GM12865 (cell line): ENCODE results near the gene IL12RB1.

Experiments
- DNase-seq: peaks from one replicate; pipeline ENCODE4 v3.0.0; 2010; ENCODE audit warnings: low read depth
- H3K4me3 ChIP-seq: 2 replicates; pipeline ENCODE4 v1.5.1; 2011; ENCODE audit warnings: mild to moderate bottlenecking, low read depth, low read length, control low read depth
- TF ChIP-seq, protein P1 (sequence below): IDR thresholded peaks from 2 replicates; pipeline ENCODE4 v1.5.1; 2011; ENCODE audit warnings: low read length, control low read depth, low read depth, inconsistent platforms; ENCODE audit not compliant: insufficient read depth; ENCODE audit errors: missing control alignments

Gene IL12RB1

DNA sequence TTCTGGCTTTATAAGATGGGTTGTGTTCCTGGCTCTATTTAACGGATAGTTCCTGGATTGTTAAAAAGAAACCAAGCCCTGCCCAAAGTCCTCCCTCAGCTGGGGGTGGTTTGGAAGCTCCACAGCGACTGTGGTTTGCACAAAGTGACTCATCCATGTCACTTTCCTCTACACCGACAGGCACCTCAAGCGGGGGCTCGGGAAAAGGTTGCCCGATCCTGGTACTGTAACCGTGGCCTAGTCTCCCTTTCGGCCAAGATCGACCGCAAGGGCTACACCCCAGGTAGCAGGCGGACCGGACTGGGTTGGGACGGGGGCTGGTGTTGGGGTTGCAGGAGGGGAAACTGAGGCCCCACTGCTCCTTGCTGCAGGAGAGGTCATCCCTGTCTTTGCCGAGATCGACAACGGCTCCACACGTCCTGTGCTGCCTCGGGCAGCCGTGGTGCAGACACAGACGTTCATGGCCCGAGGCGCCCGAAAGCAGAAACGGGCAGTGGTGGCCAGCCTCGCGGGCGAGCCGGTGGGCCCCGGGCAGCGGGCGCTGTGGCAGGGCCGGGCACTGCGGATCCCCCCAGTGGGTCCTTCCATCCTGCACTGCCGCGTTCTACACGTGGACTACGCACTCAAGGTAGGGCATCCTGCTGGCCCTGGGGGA is 77.2 kb downstream of the IL12RB1 start:
- no peak overlapping the region for H3K4me3 ChIP-seq
- TF ChIP-seq, protein P1, sequence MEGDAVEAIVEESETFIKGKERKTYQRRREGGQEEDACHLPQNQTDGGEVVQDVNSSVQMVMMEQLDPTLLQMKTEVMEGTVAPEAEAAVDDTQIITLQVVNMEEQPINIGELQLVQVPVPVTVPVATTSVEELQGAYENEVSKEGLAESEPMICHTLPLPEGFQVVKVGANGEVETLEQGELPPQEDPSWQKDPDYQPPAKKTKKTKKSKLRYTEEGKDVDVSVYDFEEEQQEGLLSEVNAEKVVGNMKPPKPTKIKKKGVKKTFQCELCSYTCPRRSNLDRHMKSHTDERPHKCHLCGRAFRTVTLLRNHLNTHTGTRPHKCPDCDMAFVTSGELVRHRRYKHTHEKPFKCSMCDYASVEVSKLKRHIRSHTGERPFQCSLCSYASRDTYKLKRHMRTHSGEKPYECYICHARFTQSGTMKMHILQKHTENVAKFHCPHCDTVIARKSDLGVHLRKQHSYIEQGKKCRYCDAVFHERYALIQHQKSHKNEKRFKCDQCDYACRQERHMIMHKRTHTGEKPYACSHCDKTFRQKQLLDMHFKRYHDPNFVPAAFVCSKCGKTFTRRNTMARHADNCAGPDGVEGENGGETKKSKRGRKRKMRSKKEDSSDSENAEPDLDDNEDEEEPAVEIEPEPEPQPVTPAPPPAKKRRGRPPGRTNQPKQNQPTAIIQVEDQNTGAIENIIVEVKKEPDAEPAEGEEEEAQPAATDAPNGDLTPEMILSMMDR = no peak

More for the DNA sequence above, 77.2 kb downstream of the IL12RB1 start:
- no peak for DNase-seq
